Limb (tissue), 2 donors: ENCODE data around the gene AFF3.
A peak's percentile ranks its signal among the peaks of the same experiment; 100 is the strongest.

ENCODE experiments used
- DNase-seq, 2 donors: peaks; one replicate each; pipeline ENCODE4 v3.0.0-alpha.2; 2016; ENCODE audit errors: extremely low spot score in 2 of 2

The AFF3 gene

DNA sequence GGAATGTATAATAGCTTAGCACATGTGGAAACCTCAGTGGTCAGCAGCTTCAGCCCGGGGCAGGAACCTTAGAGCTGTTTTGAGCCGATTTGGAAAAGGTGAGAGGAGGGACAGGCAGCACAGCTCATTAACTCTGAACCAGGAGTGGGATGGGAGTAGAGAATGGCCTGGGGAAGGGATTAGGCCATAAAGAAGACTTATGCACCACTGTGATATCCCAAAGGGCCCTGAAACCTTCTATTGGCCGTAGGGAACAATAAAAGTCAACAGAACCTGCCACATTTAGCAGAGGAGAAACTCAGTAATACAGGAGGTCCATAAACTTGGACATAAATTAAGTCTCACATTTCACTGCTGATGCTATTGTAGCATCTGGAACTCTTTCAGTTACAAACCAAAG lies 528.4 kb downstream of the AFF3 start:
- DNase-seq = no peak

DNA sequence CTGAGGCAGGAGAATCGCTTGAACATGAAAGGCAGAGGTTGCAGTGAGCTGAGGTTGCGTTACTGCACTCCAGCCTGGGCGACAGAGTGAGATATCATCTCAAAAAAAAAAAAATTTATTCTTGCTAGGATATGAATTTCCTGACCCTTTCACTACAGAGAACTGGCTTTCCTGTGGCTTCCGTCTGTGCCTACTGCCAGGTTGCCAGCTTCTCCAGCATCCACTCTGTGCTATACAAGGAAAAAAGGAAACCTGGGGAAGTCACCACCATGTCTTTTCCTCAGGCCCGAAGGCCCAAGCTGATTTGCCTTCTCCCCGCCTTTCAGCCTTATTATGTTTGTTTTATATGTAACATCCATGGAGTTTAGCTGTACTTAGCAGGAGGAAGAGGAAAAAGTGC lies 530.6 kb downstream of the AFF3 start:
- no peak for DNase-seq

DNA sequence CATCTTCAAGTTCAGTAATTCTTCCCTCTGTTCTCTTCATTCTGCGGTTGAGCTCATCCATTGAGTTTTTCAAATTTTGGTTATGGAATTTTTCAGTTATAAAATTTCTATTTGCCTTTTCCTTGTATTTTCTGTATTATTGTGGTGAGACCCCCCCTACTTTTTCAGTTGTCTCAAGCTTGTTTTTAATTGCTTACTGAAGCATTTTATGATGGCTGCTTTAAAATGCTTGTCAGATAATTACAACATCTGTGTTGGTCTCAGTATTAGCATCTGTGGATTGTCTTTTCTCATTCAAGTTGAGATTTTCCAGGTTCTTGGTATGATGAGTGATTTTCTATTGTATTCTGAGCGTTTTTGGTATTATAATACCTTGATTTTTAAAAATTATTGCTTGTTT lies 531.4 kb downstream of the AFF3 start:
- DNase-seq = no peak

DNA sequence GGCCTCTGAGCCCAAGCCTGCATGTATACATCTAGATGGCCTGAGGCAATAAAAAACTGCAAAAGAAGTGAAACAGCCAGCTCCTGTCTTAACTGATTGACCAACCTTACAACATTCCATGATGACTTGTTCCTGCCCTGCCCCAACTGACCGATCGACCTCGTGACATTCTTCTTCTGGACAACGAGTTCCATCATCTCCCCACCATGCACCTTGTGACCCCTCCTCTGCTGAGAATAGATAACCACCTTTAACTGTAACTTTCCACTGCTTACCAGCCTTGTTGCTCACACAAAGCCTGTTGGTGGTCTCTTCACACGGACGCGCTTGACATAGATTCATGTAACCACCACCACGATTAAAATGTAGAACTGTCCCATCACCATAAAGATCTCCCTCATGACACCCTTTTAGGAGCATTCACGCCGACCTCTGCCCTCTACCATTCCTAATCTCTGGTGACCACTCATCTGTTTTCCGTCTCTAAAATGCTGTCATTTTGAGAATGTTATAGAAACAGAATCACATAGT lies 532.5 kb downstream of the AFF3 start:
- DNase-seq = no peak

DNA sequence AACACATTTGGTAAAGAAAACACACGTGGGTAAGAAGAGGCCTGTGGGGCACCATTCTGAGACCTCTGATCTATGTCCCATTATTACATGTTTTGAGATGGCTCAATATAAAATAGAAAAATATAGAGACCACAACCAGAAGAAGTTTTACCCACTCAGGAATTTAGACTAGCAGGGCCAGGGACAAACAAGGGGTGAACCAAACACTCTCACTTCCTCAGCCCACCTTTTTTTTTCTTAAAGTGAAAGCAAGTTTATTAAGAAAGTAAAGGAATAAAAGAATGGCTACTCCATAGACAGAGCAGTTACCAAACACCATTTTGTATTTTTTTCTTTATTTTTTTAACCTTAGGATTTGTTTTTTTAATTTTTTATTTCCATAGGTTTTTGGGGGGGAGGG lies 533.5 kb downstream of the AFF3 start:
- DNase-seq = no peak

DNA sequence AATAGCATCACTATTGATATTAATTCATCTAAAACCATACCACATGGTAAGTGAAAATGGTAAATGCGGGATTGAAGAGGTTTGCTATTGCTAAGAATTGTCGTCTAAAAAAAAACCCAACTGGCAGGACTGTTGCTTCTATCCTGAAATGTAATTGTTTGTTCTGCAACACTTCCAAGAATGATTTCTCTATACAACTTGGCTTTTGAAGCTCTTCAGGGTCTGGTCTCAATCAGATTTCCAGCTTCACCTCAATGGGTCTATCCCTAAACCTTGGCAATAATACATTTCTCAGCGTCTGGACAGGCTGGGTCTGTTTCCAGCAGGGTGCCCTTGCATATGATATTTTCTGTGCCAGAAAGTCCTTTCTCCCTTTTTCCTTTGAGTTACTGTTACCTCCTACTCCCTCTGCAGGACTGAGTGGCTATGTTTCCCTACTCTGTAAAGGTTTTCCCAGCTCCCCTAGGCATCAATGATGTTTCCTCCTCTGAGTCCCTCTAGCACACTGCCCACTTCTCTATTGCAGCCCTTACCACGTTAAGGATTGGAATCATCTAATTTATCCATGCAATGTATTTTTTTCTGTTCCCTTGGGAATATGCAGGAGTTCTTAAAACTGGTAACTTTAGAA lies 534.4 kb downstream of the AFF3 start:
- no peak for DNase-seq

DNA sequence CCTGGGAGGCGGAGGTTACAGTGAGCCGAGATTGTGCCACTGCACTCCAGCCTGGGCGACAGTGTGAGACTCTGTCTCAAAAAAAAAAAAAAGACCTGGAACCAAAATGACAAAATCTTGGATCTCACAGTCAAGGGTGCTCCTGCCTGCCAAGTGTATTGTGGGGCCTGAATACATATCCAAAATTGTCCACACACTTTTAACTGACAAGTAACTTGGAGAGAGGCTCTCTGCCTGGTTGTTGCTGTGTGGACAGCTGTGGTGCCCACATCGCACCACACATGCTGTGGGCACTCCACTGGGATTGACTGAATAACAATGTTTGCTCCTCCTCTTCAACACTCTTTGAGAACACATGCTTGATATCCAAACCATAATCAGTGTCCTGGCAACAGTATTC lies 534.9 kb downstream of the AFF3 start:
- DNase-seq = no peak

DNA sequence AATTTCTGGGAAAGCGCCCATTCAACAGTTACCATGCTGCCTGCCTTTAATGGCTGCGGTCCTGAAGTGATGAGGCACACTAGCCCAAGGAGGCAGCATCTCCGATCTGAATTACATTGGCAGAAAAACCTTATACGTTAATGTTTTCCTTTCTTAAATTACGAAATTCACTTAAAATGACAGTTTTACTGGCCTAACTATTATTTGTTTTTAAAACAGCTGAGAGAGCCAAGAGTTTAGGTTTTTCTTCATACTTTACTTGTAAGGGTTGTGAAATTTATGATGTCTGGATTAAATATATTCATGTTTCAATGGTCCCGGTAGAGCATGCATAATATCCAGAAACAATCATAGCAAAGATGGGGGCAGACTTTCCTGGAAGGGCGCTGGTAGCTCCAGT lies 537.4 kb downstream of the AFF3 start:
- DNase-seq = peak in 1 of 2 donors; percentile 32

DNA sequence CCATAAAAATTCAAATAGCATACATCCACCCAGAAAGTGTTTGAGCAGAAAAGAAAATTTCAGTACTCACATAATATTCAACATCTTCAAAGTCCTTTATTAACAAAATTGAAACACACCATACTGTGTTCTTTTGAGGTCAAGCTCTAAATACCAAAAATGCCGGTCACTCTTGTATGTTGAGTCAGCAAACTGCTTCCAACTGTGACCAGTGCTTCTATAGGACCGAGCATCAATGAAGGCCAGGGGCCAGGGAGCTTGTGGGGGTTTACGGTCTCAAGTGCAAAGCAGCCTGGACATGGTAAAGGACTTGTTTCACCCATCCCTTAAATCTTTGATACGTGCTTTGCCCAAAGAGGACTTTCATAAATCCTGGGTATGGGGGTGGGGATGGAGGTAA lies 539.9 kb downstream of the AFF3 start:
- no peak for DNase-seq

DNA sequence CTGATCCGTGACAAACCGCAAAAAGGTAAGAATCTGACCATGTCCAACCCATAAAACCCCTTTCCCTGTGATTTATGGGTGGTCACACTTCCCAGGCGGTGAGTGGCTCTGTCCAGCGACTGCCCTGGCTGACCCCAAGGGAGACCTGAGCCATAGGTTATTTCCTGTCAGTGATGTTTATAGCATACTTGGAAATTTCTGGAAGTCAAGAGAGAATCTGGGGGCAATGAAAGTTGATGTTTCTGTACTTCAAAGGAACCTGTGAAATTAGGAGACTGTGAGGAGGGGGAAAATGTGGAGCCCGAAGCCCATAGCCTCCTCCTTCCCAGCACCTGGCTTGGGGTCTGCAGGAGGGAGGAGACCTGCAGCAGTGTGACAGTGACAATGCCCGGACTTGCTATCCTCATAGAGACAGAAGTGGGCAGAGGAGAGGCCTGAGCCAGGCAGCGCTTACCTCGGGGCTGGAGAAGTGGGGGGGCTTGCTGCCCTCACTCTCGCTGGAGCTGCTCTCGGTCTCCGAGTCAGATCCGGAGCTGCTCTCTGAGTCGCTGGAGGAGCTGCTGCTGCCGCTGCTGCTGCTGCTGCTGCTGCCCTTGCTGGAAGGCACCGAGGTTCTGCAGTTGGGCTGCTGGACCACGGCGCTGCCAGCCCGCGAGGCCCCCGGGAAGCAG lies 541.3 kb downstream of the AFF3 start:
- DNase-seq = no peak

DNA sequence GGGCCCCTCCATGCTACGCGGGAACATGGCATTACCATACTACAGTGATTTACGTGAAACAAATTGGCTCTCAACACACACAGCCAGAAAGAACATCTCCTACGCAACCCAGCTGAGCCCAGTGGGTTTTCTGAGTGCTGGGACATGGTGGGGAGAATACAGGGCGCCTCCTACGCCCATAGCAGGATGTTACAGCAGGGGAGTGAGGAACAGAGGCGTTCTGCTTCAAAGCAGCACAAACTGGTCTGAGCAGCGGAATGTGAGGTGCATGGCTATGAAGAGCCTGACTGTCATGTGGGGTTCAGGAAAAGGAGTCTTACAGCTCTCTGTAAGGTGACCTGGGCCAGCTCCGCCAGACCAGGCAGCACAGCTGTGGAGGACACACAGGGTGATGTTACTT lies 543.9 kb downstream of the AFF3 start:
- DNase-seq = no peak

DNA sequence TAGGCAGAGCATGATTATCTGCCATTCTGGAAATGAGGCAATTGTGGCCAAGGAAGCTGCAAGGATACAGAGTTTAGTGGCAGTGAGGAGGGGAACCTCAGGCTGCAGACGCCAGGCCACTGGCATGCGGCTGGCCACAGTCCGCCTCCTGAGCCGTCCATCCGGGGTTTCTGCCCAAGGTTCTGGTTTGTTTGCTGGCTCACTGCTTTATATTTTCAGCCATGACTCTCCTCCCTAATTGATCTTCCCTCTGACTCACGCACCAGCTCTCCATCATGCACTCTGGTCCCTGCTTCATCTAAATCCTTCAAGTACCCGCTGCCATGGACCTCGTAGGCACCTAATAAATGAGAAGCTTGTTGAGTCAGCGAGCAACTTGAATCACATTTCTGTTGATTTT lies 544.8 kb downstream of the AFF3 start:
- DNase-seq = no peak

DNA sequence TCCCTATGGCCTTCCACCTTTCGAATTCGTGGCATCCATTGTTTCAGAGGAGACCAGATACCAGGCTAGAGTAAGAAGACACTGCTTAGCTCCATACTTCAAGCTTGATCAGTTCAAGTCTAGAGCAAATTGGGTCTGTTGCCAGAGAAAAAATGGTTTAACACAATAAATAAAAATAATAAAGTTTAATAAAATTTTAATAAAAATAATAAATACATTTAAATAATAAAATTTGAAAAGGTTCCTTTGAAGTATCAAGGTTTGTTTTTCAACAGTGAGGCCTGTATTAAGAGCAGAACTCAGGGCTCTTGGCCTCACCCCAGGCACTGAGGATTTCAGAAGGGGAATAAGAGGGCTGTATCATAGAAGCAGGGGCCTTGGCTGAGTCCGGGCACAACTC lies 547.0 kb downstream of the AFF3 start:
- DNase-seq = no peak

DNA sequence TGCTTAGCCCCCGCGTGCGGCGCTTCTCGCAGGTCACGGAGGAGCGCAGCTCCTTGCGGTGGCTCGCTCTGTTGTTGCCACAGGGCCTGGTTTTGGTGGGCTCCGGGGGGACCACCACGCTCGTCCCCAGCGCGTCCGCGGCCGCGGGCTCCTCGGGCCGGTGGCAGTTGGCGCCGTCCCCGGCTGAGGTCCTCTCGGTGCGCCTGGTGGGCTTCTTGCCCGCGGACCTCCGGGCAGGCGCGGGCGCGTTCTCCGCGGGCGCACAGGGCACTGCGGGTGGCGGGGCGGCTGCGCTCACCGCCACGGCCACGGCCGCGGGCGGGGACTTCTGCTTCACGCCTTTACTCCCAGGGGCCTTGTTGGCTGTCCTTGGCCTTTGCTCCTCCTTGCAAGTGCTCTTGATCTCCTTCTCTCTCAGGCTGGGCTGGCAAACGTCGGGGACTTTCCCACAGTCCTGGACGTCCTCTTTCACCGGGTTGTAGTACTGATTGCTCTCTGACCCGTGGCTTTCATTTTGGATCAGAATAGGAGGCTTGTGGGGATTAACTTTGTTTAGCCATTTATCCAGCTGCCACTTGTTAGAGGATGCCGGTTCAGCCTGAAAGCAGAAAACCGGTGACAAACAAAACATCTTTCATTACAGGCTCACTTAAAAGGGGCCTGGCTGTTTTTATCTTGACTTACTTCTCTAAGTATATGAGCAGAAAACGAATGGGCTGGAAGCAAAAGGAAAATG lies 548.5 kb downstream of the AFF3 start:
- no peak for DNase-seq

DNA sequence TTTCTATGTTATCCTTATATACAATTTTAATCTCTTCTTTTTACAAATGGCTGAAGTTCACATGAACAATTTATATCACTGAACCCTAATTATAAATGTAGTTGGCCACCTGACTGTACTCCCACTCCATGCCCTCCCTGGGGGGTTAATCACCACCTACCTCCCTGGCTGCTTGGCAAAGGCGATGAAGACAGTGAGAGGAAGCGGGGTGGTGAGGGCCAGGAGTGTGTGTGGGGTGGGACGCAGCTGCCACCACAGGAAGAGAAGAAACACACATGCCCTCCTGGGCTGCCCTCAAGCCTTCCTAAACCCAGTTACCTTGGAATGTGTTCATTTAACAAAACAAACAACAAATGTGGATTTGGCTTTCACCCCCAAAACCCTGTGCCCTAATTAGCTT lies 565.6 kb downstream of the AFF3 start:
- no peak for DNase-seq

DNA sequence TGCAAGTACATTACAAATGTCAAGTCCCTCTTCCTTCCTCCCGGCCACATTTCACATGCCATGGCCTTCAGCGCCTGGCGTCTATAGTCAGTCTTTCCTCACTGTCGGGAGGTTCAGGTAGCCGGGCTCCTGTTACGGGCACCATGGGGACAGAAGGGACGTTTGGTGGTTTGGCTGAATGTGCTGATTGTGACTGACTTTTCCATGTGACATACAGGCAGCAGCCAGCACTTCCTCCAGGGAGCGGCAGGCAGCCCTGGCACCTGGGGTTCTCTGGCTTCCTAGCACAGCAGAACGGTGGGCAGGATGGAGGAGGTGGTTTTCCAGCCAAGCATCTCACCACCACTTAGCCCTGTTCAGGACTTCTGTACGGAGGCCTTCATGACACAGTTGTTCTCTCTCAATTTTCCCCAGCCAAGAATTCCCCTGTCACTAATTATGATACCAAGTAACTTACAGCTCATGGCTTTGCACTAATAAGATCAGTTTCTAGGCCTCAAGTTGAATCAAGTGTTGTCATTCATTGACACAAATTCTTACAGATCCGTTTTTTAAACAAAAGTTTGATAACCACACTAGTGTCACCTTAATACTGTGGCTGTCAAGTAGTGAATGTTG lies 568.6 kb downstream of the AFF3 start:
- no peak for DNase-seq

DNA sequence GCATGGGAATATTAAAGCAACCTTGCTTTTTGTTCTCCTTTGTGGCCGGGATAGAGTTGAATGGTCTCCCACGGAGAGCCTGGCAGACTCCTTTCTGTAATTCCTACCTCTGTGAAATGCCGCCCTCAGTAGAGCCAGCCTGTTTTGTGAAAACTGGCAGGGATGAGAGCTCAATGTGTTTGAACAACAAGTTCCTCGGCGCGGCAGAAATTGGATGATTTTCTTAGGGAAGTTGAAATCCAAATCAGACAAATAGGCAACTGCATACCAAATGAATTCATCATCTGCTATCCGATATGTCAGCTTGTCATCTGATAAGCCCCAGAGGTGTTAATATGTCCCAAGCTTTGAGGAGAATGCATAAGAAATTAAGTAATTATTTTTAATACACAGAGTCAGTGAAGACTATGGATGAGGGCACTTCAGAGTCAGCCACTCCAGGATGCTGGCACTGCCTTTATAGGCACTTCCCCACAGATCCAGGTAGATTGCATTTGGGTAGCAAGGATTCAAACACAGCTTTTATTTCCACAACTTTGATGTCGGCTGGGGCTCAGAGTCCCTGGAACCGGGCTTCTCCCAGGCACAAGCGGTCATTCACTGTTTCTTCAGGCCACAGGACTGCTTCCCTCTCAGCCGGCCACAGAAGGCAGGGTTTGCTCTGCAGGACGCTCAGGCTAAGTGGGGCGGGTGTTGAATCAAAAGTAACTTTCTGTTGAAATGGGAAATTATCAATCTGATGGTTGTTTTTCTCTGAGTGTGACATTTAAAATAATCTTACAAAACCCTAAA lies 569.8 kb downstream of the AFF3 start:
- no peak for DNase-seq

DNA sequence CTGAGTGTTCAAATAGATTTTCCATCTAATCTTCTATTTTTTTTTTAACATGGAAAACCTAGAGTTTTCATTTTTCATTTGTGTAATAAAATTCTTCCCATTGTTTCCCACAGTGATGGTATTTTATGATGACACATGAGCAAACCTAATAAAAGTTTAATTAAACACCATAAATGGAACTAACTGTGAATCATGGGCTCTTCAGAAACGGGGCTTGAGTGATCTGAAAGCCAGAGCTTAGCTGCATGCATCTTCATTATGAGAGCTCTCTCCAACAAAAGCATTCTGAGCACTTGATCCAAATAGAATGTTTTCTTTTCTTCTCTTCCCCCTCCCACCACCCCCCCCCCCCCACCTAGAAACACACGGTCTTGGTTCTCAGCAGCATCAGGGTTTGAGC lies 570.4 kb downstream of the AFF3 start:
- no peak for DNase-seq

DNA sequence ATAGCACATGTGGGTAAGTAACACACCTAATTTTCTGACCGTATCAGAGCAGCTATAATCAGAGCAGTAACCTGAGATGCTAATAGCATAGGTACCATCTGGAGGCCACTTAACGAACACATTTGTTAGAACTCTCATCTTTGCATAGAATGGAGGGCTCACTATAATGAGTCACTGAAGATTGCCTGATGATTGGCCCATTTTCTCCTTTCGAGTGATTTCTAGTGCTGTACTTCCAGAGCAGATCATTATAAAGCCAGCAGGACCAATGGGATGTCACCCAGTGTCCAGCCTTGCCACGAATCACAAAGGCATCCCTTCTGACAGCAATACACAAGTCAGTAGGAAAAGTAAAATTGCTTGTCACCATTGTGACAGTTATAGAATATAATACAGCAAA lies 570.9 kb downstream of the AFF3 start:
- DNase-seq = no peak

DNA sequence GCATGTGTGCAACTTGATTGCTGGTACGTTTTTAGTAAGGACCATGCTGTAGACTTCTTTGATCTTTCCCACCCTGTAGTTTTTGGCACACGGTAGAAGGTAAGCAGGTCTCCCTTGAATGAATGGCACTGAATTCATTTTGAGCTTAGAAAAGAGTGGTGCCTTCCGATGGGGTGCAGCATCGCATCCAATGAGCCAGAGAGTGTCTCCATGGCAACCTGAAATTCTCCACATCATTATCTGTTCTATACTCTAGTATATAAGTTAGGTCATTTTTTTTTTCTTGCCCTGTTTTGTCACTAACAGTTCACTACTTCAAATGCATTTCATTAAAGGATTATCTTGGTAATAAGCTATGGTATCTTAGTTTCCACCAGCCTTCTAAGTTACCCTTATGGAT lies 571.4 kb downstream of the AFF3 start:
- DNase-seq = no peak

DNA sequence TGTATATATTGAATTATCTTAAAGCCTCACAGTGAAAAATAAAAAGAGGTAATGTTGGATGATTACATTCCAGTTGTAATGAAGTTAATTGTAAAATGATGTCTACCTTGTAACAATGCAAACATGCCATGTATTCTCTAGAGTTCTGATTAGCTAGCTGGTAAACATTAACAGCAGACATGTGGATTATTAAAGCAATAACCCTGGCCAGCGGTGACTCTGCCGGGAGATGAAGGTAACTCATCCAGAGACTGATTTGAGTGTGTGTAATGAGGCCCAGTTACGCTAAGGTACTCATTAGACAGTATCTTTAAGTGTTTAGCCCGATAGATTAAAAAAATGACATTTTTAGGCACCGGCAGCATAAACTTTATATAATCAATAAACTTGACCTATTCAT lies 573.0 kb downstream of the AFF3 start:
- no peak for DNase-seq

DNA sequence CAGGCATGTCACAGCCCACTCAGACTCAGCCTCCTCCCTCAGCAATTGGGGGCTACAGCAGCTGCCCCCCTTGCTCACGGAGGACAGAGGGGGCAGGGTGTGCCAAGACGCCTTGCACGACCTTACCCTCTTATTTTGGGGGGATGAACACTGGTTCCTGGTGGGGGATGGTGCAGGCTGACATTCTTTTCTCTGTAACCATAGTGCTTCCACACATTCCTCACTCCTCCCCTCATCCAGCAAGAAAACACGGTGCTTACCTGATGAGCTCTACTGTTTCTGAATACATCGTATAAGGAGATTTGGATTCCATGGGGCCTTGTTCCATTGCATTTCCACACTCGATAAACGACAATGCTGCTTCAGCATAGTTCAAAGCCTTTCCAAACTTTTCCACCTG lies 577.2 kb downstream of the AFF3 start:
- DNase-seq = no peak
